Gastrocnemius medialis (tissue), 4 donors: ENCODE data around the gene NLGN1.

Source experiments
- POLR2A ChIP-seq, 2 donors: fragments of 450-650 bp; IDR thresholded peaks; one replicate each; pipeline ENCODE4 v1.6.1; 2017; ENCODE audit warnings: antibody characterized with exemption in 2 of 2, mild to moderate bottlenecking in 2 of 2, moderate library complexity in 2 of 2
- TF ChIP-seq, protein P1 (sequence below), 5 experiments: fragments of 450-650 bp in 3 of 5; fragments of 200-600 bp in 2 of 5; sonication (generic) in 2 of 5; IDR thresholded peaks in 4 of 5; conservative IDR thresholded peaks in 1 of 5; 1 replicate in 4 of 5; 2 replicates in 1 of 5; pipeline ENCODE4 v1.5.1; 2016 to 2019; ENCODE audit warnings: antibody characterized with exemption in 5 of 5, mild to moderate bottlenecking in 3 of 5, moderate library complexity in 3 of 5

DNA sequence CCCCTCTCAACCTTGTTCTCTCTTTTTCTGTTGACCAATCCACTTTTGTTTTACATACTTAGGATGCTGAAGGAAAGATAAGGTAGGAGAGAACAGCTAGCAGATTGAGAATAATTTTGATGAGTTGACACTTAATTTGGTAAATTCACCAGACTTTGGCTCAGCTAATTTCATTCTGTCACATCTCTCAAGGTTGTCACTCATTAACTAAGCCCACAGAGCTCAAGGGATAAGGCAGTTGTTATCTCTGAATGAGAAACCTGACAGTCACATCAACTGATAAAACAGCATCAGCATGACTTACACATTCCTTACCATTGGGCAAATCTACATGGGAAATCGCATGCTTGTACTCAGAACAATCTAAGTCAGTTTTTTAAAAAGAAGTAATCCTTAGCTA, 591.4 kb downstream of the NLGN1 start:
- TF ChIP-seq, protein P1, sequence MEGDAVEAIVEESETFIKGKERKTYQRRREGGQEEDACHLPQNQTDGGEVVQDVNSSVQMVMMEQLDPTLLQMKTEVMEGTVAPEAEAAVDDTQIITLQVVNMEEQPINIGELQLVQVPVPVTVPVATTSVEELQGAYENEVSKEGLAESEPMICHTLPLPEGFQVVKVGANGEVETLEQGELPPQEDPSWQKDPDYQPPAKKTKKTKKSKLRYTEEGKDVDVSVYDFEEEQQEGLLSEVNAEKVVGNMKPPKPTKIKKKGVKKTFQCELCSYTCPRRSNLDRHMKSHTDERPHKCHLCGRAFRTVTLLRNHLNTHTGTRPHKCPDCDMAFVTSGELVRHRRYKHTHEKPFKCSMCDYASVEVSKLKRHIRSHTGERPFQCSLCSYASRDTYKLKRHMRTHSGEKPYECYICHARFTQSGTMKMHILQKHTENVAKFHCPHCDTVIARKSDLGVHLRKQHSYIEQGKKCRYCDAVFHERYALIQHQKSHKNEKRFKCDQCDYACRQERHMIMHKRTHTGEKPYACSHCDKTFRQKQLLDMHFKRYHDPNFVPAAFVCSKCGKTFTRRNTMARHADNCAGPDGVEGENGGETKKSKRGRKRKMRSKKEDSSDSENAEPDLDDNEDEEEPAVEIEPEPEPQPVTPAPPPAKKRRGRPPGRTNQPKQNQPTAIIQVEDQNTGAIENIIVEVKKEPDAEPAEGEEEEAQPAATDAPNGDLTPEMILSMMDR (IDR thresholded peaks at IDR 0.05 in 4 of 5, conservative IDR thresholded peaks at IDR 0.05 in 1 of 5), result no peak
- no peak for TF ChIP-seq POLR2A (IDR thresholded peaks at IDR 0.05)
